Lower leg skin (tissue), 4 donors: ENCODE measurements around the gene PCDHGC3. TPM values are rescaled to one million over a fixed set of nuclear protein-coding genes. Genes with fewer than 3 reads are reported as not detected.

Experiments used
- DNase-seq, 2 donors: peaks; one replicate each; pipeline ENCODE4 v3.0.0-alpha.2; 2019; ENCODE audit warnings: low spot score in 2 of 2
- H3K4me3 ChIP-seq: fragments of 200-600 bp; sonication (generic); 2 replicates; pipeline ENCODE4 v1.5.1; 2017; ENCODE audit warnings: mild to moderate bottlenecking, low read depth; ENCODE audit not compliant: poor library complexity, severe bottlenecking
- POLR2A ChIP-seq, 2 donors: fragments of 450-650 bp; IDR thresholded peaks; one replicate each; pipeline ENCODE4 v1.6.1; 2016 to 2017; ENCODE audit warnings: antibody characterized with exemption in 2 of 2, mild to moderate bottlenecking in 1 of 2, moderate library complexity in 1 of 2
- WGBS, 2 donors: methylation state at CpG; one replicate each; pipeline ENCODE4 v1.1.5; 2018; 5-methylcytosine and 5-hydroxymethylcytosine counted together
- intact Hi-C: fragments of 100-400 bp; cut with DNase I; formaldehyde crosslinking; loops from one replicate; pipeline ENCODE4 v1.15.0; 2023; ENCODE audit warnings: low total_unique reads
- total RNA-seq, 4 donors: library from RNA; depleted of rRNA; stranded (reverse); fragments of >200 nt; gene quantifications; one replicate each; pipeline ENCODE4 v1.1.0, GENCODE V29; 2016
- TF ChIP-seq, protein P1 (sequence below), 3 donors: fragments of 450-650 bp; IDR thresholded peaks; one replicate each; pipeline ENCODE4 v1.5.1; 2016; ENCODE audit warnings: antibody characterized with exemption in 3 of 3, mild to moderate bottlenecking in 3 of 3, moderate library complexity in 2 of 3

PCDHGC3 gene
- total RNA-seq, 4 donors from 2014 or later: 45.5 to 80.8 (median 49.7) TPM

DNA sequence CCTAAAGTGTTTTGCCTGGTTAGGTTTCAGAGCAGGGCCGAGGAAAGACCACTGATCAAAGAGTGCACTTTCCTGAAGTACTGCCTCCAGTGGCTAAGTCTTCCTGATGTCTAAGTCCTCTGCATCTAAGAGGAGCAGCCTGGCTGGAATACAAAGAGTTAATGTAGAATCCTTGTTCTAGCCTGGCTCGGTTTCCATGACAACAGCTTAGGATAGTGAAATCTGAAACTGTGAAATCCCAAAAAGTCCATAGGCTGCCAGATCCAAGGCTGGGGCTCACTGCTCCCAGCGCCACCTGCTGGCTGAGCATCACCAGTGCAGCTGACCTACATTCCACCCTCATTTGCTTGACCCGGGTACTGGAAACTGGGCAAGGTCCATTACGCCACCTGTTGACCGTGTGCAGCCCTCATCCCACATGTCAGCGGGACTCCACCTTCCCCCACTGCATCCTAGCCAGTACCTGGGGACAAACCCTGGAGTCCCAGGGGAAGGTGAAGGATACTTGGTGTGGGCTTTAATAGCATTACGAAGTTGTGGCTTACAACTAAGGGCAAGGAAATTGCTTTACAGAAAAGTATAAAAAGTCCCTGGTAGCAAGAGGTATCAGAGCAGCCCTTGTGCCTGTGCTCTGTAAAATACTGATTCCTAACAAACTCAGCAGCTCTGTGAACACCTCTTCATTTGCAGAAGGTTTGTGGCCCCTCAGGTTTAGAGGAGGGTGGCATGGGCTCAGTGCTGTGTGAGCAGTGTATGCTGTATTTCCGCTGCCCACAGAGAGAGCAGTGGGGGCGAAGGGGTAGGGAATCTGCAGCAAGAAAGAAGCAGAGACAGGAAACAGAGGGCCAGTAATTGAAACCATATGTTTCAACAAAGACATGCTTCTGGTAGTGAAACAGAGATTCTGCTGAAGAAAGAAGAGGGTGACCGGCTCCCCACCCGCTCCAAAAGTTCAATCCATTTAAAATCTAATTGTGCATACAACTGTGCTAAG is 49.1 kb downstream of the PCDHGC3 start:
- intact Hi-C loops: loop anchor here (5.0 kb wide), 1 partner anchor 48 kb away; the partner anchor contains the start of gene PCDHGC3
- DNase-seq: peak; percentile 84 to 96
- WGBS, 2 donors: 25 to 30% methylated on average over 12 of the region's 12 CpGs
- TF ChIP-seq, protein P1, sequence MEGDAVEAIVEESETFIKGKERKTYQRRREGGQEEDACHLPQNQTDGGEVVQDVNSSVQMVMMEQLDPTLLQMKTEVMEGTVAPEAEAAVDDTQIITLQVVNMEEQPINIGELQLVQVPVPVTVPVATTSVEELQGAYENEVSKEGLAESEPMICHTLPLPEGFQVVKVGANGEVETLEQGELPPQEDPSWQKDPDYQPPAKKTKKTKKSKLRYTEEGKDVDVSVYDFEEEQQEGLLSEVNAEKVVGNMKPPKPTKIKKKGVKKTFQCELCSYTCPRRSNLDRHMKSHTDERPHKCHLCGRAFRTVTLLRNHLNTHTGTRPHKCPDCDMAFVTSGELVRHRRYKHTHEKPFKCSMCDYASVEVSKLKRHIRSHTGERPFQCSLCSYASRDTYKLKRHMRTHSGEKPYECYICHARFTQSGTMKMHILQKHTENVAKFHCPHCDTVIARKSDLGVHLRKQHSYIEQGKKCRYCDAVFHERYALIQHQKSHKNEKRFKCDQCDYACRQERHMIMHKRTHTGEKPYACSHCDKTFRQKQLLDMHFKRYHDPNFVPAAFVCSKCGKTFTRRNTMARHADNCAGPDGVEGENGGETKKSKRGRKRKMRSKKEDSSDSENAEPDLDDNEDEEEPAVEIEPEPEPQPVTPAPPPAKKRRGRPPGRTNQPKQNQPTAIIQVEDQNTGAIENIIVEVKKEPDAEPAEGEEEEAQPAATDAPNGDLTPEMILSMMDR (IDR thresholded peaks at IDR 0.05): peak in 2 of 3 donors; percentile 44 to 96
- no peak for TF ChIP-seq POLR2A (IDR thresholded peaks at IDR 0.05)
- no peak overlapping the region for H3K4me3 ChIP-seq

GRCh38 chr5:141525653-141526052 is 49.9 kb downstream of the PCDHGC3 start:
- WGBS, 2 donors: 67 to 69% methylated on average over 7 of the region's 7 CpGs
- no peak overlapping the region for H3K4me3 ChIP-seq
- no peak for TF ChIP-seq POLR2A (IDR thresholded peaks at IDR 0.05)
- TF ChIP-seq, protein P1 (IDR thresholded peaks at IDR 0.05): no peak
- intact Hi-C loops: no loop called here
- no peak for DNase-seq

DNA sequence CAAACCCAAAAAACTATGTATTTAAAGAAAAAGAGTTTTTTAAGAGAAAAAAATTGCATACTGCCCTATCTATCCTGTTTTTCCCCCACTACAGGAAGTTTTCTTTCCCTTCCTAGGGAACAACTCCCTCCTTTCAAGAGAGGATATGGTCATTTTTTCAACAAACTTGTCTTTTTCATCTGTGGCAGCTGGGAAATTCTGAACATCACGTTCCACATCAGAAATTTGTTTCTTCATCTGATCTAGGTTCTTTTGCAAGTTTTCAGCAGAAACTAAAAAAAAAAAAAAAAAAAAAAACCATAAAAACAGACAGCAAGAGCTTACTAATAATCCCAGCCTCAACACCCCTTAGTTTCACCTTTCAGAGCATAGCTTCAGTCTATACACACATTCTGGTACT is 51.7 kb downstream of the PCDHGC3 start:
- 52 to 65% methylated on average over 1 of the region's 1 CpG for WGBS, 2 donors
- H3K4me3 ChIP-seq: no peak overlapping the region
- DNase-seq: peak in 1 of 2 donors; percentile 3
- TF ChIP-seq POLR2A (IDR thresholded peaks at IDR 0.05): no peak
- intact Hi-C loops: no loop called here

Other genes starting within 250 kb of the PCDHGC3 start
- gene PCDHB15, start 230.6 kb upstream of the PCDHGC3 start, total RNA-seq: 1 to 10 TPM in 3 of 4 donors, under 1 TPM in 1; 0.46 to 2.0 (median 1.4) TPM
- 1 to 10 TPM in 1 of 4 donors, under 1 TPM in 2, not detected in 1; 0.66 to 5.0 (median 0.67) TPM for gene SLC25A2, start 171.9 kb upstream of the PCDHGC3 start, total RNA-seq
- gene TAF7, start 155.2 kb upstream of the PCDHGC3 start, total RNA-seq: 10 to 100 TPM; 46.9 to 76.0 (median 64.9) TPM
- under 1 TPM in 3 of 4 donors, not detected in 1; 0.52 to 0.54 (median 0.53) TPM for gene PCDHGA1, start 145.5 kb upstream of the PCDHGC3 start, total RNA-seq
- 1 to 10 TPM; 1.4 to 5.3 (median 1.9) TPM for gene PCDHGA2, start 137.2 kb upstream of the PCDHGC3 start, total RNA-seq
- gene PCDHGA3, start 132.1 kb upstream of the PCDHGC3 start, total RNA-seq: 1 to 10 TPM; 1.0 to 3.5 (median 2.9) TPM
- 1 to 10 TPM in 3 of 4 donors, under 1 TPM in 1; 0.30 to 1.3 (median 1.1) TPM for gene PCDHGB1, start 125.9 kb upstream of the PCDHGC3 start, total RNA-seq
- 1 to 10 TPM in 3 of 4 donors, under 1 TPM in 1; 0.25 to 4.3 (median 2.4) TPM for gene PCDHGA4, start 120.9 kb upstream of the PCDHGC3 start, total RNA-seq
- 1 to 10 TPM; 2.1 to 4.0 (median 2.6) TPM for gene PCDHGB2, start 116.0 kb upstream of the PCDHGC3 start, total RNA-seq
- 1 to 10 TPM in 3 of 4 donors, under 1 TPM in 1; 0.51 to 3.4 (median 1.6) TPM for gene PCDHGA5, start 111.8 kb upstream of the PCDHGC3 start, total RNA-seq
- 1 to 10 TPM; 3.0 to 7.9 (median 4.8) TPM for gene PCDHGB3, start 105.7 kb upstream of the PCDHGC3 start, total RNA-seq
- 1 to 10 TPM; 2.5 to 3.7 (median 3.6) TPM for gene PCDHGA6, start 102.1 kb upstream of the PCDHGC3 start, total RNA-seq
- gene PCDHGA7, start 93.2 kb upstream of the PCDHGC3 start, total RNA-seq: 1 to 10 TPM; 2.2 to 2.5 (median 2.5) TPM
- 1 to 10 TPM; 5.2 to 8.9 (median 8.4) TPM for gene PCDHGB4, start 88.3 kb upstream of the PCDHGC3 start, total RNA-seq
- 1 to 10 TPM in 3 of 4 donors, under 1 TPM in 1; 0.97 to 2.2 (median 1.6) TPM for gene PCDHGA8, start 83.3 kb upstream of the PCDHGC3 start, total RNA-seq
- 10 to 100 TPM; 12.3 to 17.6 (median 14.6) TPM for gene PCDHGB5, start 78.0 kb upstream of the PCDHGC3 start, total RNA-seq
- gene PCDHGA9, start 73.2 kb upstream of the PCDHGC3 start, total RNA-seq: 1 to 10 TPM; 5.6 to 8.2 (median 6.3) TPM
- gene PCDHGB6, start 67.9 kb upstream of the PCDHGC3 start, total RNA-seq: 1 to 10 TPM; 4.4 to 7.4 (median 6.6) TPM
- gene PCDHGA10, start 63.0 kb upstream of the PCDHGC3 start, total RNA-seq: 10 to 100 TPM in 1 of 4 donors, 1 to 10 TPM in 3; 6.8 to 11.7 (median 8.3) TPM
- gene PCDHGB7, start 58.3 kb upstream of the PCDHGC3 start, total RNA-seq: 10 to 100 TPM in 2 of 4 donors, 1 to 10 TPM in 2; 8.0 to 11.3 (median 10.1) TPM
- 1 to 10 TPM; 3.2 to 6.9 (median 3.7) TPM for gene PCDHGA11, start 54.9 kb upstream of the PCDHGC3 start, total RNA-seq
- gene PCDHGA12, start 45.5 kb upstream of the PCDHGC3 start, total RNA-seq: 1 to 10 TPM; 3.4 to 9.1 (median 6.3) TPM
- gene PCDHGC4, start 9.1 kb downstream of the PCDHGC3 start, total RNA-seq: 10 to 100 TPM in 1 of 4 donors, 1 to 10 TPM in 3; 1.2 to 34.5 (median 2.2) TPM
- gene PCDHGC5, start 13.1 kb downstream of the PCDHGC3 start, total RNA-seq: 1 to 10 TPM; 1.1 to 1.7 (median 1.7) TPM
- gene DIAPH1, start 143.0 kb downstream of the PCDHGC3 start, total RNA-seq: 100 to 1,000 TPM in 1 of 4 donors, 10 to 100 TPM in 3; 64.9 to 101 (median 88.7) TPM
- gene HDAC3, start 160.9 kb downstream of the PCDHGC3 start, total RNA-seq: 10 to 100 TPM; 49.4 to 66.4 (median 52.7) TPM
- 10 to 100 TPM in 2 of 4 donors, 1 to 10 TPM in 2; 5.9 to 11.4 (median 9.0) TPM for gene RELL2, start 161.0 kb downstream of the PCDHGC3 start, total RNA-seq
- 100 to 1,000 TPM in 2 of 4 donors, 10 to 100 TPM in 2; 72.1 to 136 (median 101) TPM for gene FCHSD1, start 175.5 kb downstream of the PCDHGC3 start, total RNA-seq
- 1 to 10 TPM; 2.1 to 4.2 (median 3.7) TPM for gene ARAP3, start 206.3 kb downstream of the PCDHGC3 start, total RNA-seq